Measurements from ENCODE around the gene CBR4. TPM values are rescaled to one million over a fixed set of nuclear protein-coding genes. Genes with fewer than 3 reads are reported as not detected.

CBR4 gene
- total RNA-seq, result 13.9 and 15.5 TPM in 2 replicates

DNA sequence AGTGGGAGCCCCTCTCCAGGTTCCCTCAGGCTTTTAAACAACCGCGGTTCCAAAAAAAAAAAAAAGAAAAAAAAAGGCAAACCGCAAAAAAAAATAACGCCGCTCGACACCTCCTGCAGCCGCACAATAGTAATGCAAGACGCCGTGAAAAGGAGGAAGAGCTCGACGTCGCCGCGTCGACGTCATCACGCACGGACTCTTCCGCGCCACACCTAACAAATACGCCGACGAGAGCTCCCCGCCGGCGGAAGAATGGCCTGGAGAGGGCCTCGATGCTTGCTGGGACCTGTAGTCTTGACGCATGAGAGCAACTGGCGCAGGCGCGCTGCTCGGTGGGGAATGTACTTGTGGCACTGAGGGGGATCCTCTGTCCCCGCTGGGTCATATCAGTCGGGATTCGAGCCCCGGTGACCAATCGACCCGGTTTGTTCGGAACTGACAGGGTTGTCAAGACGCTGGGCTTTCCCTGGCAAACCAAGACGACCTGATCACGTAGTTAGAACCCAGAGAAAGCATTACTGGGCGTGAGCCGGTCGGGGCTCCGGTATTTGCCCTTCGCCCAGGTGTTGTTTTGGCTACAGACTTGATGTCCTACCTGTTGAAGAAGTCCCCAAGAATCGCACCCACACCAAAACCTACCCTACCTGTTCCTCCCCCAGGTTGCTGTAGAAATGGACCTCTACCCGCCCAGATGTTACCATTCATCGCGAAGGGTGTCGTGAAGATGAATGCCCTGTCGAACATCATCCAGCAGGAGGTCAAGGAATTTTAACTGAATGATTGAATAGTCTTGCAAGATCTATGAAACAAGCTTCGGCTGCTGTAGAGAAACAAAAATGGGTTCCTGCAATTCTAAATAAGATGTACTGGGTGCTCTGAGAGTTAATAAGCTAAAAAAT, at the start of gene CBR4:
Gene CBR4, minus strand, starts transcription at position 131 of the 899 bp plus-strand sequence. CDS start 166 bp downstream, outside the sequence.

